Stimulated activated CD8-positive, alpha-beta memory T cell treated with anti-CD3 and anti-CD28 coated beads, Interleukin-7, amount 100 ng/mL, for 24 hours (primary cell): ENCODE measurements around the gene DDX18.

Source experiments
- DNase-seq: peaks from one replicate; pipeline ENCODE4 v3.0.0-alpha.2; 2020; ENCODE audit warnings: low read depth

Gene DDX18

DNA sequence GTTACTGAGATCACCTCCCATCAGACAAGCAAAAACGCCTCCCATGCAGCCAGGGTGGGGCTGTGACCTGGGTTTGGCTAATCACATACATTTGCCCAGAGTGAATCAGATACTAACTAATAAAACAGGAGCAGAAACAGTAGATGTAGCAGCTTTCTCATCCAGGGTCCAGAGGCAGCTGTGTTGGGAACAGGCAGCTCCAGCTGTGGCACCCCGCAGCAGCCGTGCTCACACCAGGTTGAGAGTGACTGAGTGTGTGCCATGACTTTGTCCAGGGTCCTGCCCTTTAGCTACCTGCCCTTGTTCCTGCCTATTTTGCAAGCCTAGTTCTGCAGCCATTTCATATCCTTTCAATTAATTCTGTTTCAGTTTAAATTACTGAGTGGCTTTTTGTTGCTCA is 20.5 kb downstream of the DDX18 start:
- DNase-seq, result no peak

DNA sequence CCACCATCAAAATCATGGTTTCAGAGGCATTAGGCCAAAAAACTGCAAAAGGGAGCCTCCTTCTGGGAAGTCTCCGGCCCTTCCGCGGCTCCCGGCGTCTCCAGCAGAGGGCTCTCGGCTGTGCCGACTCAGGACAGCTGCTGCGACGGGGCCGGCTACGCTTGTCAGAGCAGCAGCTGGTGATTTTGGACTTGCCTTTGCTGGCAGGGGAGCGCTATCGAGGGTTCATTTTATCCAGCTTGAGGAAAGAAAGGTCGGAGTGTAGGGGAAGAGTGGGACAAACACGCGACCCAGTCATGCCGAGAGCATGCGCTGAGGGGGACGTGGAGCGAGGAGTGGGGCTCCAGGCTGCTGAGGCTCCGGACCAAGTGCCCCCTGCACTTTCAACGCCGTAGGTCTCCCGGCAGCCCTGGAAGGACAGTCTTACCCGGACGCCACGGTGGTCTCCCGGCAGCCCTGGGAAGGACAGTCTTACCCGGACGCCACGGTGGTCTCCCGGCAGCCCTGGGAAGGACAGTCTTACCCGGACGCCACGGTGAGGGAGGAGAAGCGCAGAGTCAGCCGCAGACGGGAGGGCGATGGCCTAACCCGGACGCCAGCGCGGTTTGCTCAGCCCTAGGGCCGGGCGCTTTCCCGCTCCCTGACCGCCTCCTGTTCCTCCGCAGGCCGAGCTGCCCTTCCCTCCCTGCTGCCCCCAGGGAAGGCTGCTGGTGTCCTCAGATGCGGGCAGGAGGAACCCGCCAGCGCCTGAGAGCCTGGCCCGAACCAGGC is 21.7 kb downstream of the DDX18 start:
- DNase-seq, result no peak

DNA sequence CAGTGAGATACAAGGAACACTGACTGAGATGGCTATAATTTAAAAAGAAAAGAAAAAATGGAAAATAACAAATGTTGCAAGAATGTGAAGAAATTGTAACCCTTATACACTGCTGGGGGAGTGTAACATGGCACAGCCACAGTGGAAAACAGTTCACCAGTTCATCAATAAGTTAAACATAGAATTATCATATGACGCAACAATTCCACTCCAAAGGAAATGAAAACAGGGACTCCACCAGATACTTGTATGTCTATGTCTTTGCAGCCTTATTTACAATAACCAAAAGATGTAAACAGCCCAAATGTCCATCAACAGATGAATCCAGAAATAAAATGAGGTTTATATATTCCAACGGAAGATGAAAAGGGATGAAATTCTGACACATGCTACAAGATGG is 30.8 kb downstream of the DDX18 start:
- DNase-seq, result no peak

DNA sequence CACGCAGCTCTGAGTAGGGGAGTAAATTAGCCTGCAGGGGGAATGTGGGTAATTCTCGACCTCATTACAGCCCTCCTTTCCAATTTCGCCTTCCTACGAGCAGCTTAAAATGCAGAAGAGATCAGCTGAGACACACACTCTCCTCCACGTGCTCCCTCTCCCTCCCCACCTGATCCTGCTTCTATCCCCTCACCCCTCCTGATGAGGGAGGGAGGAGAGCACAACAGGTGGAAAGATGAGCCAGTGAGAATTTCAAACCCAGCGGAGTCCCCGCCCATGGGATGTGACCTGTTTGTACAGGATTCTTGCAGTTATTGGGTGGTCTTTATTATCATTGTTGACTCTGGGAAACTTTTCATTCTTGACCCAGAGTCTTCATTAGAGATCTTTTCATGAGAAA is 35.5 kb downstream of the DDX18 start:
- DNase-seq, result no peak

DNA sequence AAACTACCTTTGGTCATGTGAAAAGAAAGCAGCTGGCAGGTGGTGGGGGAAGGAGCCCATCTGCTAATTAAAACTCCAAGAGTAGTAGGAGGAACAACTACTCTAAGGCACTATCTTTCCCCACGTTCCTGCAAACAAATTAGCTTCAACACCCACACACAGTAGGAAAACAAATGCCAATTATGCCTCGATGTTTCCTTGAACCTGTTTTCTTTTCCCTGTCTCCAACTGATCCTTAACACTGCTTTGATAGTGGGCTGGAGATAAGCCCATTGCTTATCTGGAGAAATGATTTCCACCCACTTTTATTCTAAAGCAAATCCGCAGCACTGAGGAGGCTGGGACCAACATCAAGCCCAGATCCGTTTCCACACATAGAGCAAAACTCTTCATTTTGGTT is 36.0 kb downstream of the DDX18 start:
- no peak for DNase-seq

DNA sequence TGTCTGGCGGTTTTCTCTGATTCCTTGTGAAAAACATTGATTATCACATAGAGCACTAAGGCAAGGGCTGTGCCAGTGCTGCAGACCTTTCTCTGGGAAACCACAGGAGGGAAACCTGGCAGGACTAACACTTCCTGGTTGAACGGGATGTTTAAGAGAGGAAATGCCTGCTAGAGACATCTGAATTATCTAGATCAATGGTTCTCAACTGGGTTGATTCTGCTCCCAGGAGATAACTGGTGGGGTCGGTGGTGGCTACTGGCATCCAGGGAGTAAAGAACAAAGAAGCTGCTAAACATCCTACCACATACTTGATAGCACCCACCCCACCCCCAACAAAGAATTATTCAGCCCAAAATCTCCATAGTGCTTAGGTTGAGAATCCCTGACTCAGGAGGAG is 37.5 kb downstream of the DDX18 start:
- DNase-seq, result no peak

DNA sequence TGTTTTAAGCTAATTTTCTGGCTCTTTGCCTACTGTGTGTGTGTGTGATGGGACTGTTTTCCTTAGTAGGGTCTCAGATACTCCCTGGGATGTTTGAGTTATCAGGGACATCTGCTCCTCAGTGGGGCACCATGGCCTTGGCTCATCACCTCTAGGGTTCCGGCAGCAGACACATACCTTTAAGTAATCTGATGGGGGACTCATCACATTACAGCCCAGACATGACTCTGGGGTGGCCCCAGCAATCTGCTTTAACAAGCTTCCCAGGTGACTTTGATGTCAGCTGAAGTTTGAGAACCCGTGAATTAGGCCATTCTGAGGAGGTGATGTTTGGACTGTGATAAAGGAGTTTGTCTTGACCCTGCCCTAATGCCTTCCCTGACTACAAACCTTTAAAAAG is 38.8 kb downstream of the DDX18 start:
- DNase-seq, result no peak

DNA sequence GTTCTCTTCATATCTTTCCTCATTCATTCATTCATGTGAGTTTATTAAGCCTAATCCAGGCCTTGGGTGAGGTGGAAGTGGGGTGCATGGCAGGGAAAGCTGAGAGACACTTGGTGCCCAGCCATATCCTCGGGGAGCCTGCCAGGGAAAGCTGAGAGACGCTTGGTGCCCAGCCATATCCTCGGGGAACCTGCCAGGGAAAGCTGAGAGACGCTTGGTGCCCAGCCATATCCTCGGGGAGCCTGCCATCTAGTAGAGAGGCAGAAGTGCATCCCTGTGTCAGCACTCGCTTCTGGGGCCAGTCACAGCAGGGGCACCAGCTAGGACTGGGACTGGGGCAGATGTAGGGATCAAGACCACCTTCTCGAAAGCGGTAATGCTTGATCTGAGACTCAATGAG is 39.4 kb downstream of the DDX18 start:
- no peak for DNase-seq

DNA sequence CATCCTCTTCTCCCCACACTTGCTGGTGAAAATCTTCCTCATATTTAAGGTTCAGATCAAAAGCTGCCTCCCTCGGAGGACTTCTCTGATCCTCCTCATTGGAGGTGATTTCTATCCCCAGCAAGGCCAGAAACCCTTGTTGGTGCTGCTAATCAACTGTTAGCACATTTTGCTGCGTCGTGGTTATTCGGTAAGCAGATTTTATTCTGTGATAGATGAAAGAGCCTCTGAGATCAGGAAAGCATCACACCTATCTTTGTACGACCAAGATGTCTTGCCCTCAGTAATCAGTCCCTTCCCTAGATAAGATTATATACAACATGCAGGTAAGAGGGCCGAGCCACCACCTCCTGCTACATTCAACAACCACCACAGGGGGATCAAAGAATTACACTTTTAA is 40.1 kb downstream of the DDX18 start:
- DNase-seq, result no peak

DNA sequence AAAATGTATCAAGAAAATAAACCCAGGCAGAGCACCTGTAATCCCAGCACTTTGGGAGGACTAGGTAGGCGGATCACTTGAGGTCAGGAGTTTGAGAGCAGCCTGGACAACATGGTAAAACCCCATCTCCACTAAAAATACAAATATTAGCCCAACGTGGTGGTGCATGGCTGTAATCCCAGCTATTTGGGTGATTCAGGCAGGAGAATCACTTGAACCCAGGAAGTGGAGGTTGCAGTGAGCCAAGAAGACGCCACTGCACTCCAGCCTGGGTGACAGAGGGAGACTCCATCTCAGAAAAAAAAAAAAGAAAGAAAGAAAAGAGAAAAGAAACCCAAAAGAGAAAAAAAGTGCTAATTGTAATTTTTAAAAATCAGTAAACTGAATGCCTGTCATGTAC is 41.4 kb downstream of the DDX18 start:
- no peak for DNase-seq

DNA sequence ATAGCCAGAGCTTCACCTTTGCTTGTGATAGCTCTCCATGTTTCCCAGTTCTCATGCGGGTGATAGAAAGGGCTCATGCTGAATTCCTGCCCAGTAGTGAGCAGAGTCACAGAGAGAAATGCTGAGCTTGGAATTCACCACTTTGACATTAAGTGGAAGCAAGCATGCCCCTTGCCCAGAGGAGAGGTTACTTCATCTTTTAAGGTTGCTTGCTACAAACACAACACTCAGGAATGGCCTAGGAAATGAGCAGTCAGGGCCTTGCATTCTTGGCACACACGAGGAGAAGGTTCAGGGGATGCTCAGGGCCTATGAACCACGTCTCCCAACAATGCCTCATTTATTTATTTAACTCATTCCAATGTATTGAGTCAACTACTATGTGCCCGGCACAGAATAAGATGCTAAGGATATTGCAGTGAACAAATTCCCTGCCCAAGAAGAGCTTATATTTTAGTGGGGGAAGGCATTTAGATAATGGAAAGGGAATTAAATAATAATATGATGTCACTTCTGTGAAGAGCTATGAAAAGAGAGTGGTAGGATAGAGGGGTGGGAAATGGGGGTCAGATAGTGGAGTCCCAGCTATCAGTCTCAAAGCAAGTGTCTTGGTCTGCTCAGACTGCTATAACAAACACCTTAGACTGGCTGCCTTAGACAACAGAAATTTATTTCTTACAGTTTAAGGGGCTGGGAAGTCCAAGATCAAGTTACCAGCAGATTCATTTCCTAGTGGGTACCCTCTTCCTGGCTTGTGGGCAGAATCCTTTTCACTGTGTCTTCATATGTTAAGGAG is 42.1 kb downstream of the DDX18 start:
- DNase-seq, result no peak

DNA sequence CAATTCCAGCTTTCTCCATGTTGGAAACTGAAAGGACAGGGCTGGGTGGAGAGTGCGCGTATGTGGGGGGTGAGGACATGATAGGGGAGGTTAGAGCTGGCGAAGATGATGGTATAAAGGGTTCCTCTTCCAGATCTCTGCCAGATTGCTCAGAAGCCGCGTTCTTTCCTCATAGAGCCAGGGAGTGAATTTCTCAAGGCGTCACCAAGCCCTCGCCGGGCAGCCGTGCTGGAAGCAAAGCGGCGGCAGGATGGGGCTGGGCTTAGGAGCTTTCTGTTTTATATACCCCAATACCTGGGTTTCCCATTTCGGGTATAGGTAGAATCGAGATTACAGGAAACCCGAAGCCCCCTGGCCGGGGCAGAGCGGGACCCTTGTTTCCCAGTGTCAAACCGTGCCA is 43.8 kb downstream of the DDX18 start:
- DNase-seq, result no peak

DNA sequence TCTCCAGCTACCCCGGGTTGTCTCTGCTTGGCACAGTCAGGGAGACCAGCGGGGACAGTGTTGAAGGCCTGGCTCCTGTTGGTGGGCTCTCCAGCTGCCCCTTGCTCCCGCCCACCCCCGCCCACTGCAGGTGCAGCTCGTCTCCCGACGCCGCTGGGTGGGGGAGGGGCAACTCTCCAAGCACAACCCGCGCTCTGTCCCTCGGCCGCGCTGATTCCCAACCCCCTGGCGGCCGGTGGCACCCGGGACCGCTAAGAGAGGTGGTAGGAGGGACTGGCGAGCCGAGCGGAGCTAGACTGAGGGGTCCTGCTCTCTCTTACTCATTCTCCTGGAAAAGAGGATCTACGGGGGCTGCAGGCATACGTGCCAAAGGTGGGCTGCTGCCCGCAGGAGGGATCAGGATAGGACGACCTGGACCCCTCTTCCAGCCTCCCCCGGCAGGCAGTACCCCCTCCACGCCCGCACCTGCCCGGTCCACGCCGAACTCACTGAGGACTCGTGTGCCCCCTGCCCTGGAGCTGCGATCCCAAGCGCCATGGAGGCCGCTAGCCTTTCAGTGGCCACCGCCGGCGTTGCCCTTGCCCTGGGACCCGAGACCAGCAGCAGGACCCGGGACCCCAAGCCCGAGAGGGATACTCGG is 44.5 kb downstream of the DDX18 start:
- DNase-seq, result no peak

DNA sequence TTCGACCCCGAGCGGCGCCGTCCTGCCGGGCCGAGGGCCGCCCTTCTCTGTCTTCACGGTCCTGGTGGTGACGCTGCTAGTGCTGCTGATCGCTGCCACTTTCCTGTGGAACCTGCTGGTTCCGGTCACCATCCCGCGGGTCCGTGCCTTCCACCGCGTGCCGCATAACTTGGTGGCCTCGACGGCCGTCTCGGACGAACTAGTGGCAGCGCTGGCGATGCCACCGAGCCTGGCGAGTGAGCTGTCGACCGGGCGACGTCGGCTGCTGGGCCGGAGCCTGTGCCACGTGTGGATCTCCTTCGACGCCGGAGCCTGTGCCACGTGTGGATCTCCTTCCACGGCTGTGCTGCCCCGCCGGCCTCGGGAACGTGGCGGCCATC is 45.0 kb downstream of the DDX18 start:
- no peak for DNase-seq

DNA sequence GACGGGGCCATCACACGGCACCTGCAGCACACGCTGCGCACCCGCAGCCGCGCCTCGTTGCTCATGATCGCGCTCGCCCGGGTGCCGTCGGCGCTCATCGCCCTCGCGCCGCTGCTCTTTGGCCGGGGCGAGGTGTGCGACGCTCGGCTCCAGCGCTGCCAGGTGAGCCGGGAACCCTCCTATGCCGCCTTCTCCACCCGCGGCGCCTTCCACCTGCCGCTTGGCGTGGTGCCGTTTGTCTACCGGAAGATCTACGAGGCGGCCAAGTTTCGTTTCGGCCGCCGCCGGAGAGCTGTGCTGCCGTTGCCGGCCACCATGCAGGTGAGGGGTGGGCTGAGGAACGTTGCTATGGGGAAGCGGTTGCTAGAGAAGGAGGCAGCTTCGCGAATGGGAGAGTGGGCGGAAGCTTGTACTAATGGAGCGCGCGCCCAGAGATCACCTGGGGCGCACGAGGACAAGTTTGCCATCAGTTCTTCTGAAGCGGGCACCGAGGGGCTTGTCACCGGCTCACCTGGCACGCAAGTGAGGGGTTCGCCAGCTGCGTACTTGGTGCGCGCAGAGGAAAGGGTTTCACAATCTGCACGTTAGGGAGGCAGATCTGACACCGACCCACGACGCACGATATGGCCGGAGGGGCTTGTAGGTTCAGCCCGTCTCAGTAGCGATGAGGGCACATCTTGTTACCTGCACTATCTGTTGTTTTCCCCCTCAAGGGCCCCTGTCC is 45.6 kb downstream of the DDX18 start:
- DNase-seq, result no peak

DNA sequence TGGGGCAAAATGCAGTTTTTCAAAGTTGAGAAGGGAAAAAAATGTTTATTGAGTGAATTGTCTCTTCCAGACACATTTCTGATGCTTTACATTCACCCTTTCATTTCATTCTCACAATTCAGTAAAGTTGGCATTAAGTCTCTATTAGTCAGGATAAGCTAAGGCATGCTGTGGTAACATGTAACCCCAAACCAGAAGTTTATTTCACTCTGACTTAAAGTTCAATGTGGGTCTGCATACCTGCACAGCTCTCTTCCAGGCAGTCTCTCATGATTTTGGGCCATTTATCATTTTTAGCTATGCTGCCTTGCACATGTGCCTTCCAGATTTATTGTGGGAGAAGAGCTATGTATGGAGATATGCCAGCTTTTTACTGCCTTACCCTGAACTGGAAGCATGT is 48.0 kb downstream of the DDX18 start:
- no peak for DNase-seq

DNA sequence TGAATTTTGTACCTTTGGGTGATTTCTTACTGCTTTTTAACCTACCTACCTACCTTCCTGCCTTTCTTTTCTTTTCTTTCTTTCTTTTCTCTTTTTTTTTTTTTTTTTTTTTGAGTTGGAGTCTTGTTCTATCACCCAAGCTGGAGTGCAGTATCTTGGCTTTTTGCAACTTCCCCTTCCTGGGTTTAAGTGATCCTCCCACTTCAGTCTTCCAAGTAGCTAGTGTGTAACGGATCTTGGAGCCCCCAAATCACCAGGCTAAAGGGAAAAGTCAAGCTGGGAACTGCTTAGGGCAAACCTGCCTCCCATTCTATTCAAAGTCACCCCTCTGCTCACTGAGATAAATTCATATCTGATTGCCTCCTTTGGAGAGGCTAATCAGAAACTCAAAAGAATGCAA is 61.3 kb downstream of the DDX18 start:
- no peak for DNase-seq

DNA sequence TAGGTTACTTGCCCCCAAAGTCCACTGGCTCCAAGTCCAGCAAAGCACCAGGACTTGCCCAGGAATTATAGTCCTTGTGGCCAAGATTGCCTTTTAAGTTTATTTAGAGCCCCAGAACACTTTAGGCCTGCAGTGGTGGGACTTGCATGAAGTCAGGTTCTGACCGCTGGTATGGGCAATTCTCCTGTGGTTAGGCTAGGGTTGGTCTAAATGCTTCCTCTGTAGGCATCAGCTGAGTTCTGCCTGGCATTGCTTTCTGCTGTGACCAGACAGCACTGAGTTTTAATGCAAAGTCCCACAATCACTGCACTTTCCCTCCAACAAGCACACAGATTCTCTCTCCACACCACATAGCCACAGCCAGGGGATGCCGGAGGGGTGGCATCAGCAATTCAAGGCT is 64.5 kb downstream of the DDX18 start:
- no peak for DNase-seq
